ENCODE data around the gene TSPAN14. TPM values are rescaled to one million over a fixed set of nuclear protein-coding genes. Genes with fewer than 3 reads are reported as not detected.

TSPAN14 gene
- total RNA-seq, 2 experiments from 2014 or later = 167 to 168 TPM

DNA sequence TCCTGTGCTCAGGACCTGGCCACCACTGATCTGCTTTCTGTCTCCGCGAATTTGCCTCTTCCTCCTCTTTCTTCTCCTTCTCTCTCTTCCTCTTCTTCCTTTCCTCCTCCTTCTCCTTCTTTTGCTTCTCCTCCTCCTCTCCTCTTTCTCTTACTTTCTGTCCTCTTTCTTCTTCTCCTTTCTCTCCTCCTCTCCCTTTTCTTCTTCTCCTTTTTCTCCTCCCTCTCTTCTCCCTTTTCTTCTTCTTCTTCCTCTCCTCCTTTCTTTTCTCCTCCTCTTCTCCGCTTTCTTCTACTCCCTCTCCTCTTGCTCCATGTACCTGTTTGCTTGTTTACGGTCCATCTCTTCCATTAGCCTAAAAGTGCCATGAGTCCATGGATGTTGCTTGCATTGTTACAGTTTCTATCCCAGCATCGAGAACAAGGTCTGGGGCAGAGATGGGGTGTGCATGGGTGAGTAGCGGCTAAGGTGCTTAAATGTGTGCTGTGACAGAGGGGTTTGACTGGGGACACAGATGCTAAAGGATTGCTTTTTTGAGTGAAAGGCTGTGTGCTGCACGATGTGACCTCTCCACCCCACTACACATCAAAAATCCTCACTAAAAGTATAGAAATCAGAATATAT, 91.3 kb downstream of the TSPAN14 start:
- H3K36me3 Mint-ChIP-seq (ENCODE audit: low read depth) = no peaks in the 10 kb centered on the region
- Histone ChIP-seq H3K27ac (ENCODE audit: low read depth in 1 of 2, low read length in 2 of 2) (no peak overlapping the region), H3K9me3 (ENCODE audit: control insufficient read depth in 1 of 2, insufficient read depth in 1 of 2, low read length in 2 of 2) (no peaks in the 10 kb centered on the region), H3K36me3 (ENCODE audit: insufficient read depth, low read length) (no peaks in the 10 kb centered on the region), H3K27me3 (ENCODE audit: control insufficient read depth in 1 of 2, insufficient read depth in 2 of 2, low read length in 2 of 2) (no peaks in the 10 kb centered on the region), H3K4me1 (ENCODE audit: insufficient read depth, low read length) (peaks cover 3% of the 10 kb centered on the region), H3K4me3 (ENCODE audit: low read length) (no peak overlapping the region)
- H3K4me1 Mint-ChIP-seq (ENCODE audit: low read depth) = no peaks in the 10 kb centered on the region
- intact Hi-C loops (cut with DNase I, micrococcal nuclease) = no loop called here
- no peaks in the 10 kb centered on the region for H3K9me3 Mint-ChIP-seq
- TF ChIP-seq, protein P1, sequence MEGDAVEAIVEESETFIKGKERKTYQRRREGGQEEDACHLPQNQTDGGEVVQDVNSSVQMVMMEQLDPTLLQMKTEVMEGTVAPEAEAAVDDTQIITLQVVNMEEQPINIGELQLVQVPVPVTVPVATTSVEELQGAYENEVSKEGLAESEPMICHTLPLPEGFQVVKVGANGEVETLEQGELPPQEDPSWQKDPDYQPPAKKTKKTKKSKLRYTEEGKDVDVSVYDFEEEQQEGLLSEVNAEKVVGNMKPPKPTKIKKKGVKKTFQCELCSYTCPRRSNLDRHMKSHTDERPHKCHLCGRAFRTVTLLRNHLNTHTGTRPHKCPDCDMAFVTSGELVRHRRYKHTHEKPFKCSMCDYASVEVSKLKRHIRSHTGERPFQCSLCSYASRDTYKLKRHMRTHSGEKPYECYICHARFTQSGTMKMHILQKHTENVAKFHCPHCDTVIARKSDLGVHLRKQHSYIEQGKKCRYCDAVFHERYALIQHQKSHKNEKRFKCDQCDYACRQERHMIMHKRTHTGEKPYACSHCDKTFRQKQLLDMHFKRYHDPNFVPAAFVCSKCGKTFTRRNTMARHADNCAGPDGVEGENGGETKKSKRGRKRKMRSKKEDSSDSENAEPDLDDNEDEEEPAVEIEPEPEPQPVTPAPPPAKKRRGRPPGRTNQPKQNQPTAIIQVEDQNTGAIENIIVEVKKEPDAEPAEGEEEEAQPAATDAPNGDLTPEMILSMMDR (IDR thresholded peaks at IDR 0.05) = no peak
- H3K27me3 Mint-ChIP-seq = peaks cover 3% of the 10 kb centered on the region
- ATAC-seq (ENCODE audit: poor library complexity) (no peak), DNase-seq (no peak)
- no peak overlapping the region for H3K4me3 Mint-ChIP-seq
- POLR2A ChIA-PET = no interaction called here
- no peak overlapping the region for H3K27ac Mint-ChIP-seq
- CTCF ChIA-PET = no interaction called here

DNA sequence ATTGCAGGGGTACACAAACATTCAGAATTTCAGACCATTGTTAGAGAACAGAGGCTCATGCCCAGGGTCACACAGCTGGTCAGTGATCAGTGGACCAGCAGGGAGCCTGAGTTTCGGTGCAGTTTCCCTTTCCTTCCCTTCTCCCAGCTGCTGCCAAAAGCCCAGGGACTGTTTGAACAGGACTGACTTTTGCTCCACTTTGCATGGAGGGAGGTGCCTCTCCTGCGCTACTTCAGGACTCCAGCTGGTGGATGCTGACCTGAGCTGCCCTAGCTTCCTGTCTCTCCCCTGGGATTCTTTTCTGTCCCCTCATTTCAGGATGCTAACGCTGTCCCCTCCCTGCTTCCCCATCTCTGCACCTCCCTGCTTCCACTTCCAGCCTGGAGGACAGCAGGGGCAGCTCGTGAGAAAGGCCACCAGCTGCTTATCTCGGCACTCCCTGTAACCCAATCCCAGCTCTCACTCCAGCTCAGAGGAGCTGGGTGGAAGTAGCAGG, 98.1 kb downstream of the TSPAN14 start:
- peaks cover 13% of the 10 kb centered on the region for H3K27me3 Mint-ChIP-seq
- no peaks in the 10 kb centered on the region for H3K9me3 ChIP-seq (ENCODE audit: control insufficient read depth in 1 of 2, insufficient read depth in 1 of 2, low read length in 2 of 2)
- no peaks in the 10 kb centered on the region for H3K36me3 Mint-ChIP-seq (ENCODE audit: low read depth)
- no peaks in the 10 kb centered on the region for H3K36me3 ChIP-seq (ENCODE audit: insufficient read depth, low read length)
- H3K27ac ChIP-seq (ENCODE audit: low read depth in 1 of 2, low read length in 2 of 2) = no peak overlapping the region
- H3K4me3 Mint-ChIP-seq = no peak overlapping the region
- TF ChIP-seq, protein P1 (IDR thresholded peaks at IDR 0.05) = no peak
- intact Hi-C loops (cut with DNase I, micrococcal nuclease) = no loop called here
- ChIA-PET CTCF (no interaction called here), POLR2A (interaction anchor here (0.6 to 1.3 kb wide), 3 partner anchors 10 to 672 kb away, joined by 3 to 4 read pairs (median 3); no protein-coding TSS in a partner anchor)
- no peak for ATAC-seq (ENCODE audit: poor library complexity)
- H3K4me1 ChIP-seq (ENCODE audit: insufficient read depth, low read length) = no peaks in the 10 kb centered on the region
- no peaks in the 10 kb centered on the region for H3K27me3 ChIP-seq (ENCODE audit: control insufficient read depth in 1 of 2, insufficient read depth in 2 of 2, low read length in 2 of 2)
- no peak overlapping the region for H3K27ac Mint-ChIP-seq
- H3K9me3 Mint-ChIP-seq = no peaks in the 10 kb centered on the region
- no peaks in the 10 kb centered on the region for H3K4me1 Mint-ChIP-seq (ENCODE audit: low read depth)
- no peak for DNase-seq
- no peak overlapping the region for H3K4me3 ChIP-seq (ENCODE audit: low read length)

DNA sequence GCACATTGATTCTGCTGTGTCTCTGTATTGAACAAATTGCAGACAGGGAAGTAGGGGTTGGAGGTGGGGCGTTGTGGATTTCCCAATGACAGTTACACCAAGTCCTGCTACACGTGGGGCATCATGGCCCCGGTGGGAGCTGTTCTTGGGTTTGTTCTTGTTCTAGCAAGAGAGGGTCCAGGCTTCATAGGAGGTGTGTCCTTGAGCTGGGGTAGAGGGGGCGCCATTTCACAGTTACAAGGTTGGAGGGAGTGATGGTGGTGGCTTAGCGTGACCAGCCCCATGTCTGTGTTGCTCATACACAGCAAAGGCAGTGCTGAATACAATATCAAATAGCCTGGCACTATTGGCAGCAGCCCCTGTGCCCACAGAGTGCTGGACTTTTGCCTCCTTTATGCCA, 99.3 kb downstream of the TSPAN14 start:
- POLR2A ChIA-PET = no interaction called here

More for the DNA sequence above, 99.3 kb downstream of the TSPAN14 start:
- Histone ChIP-seq H3K27me3 (ENCODE audit: control insufficient read depth in 1 of 2, insufficient read depth in 2 of 2, low read length in 2 of 2) (no peaks in the 10 kb centered on the region), H3K9me3 (ENCODE audit: control insufficient read depth in 1 of 2, insufficient read depth in 1 of 2, low read length in 2 of 2) (no peaks in the 10 kb centered on the region), H3K27ac (ENCODE audit: low read depth in 1 of 2, low read length in 2 of 2) (no peak overlapping the region), H3K4me3 (ENCODE audit: low read length) (no peak overlapping the region), H3K4me1 (ENCODE audit: insufficient read depth, low read length) (no peaks in the 10 kb centered on the region), H3K36me3 (ENCODE audit: insufficient read depth, low read length) (no peaks in the 10 kb centered on the region)
- H3K9me3 Mint-ChIP-seq = no peaks in the 10 kb centered on the region
- no peak overlapping the region for H3K4me3 Mint-ChIP-seq
- intact Hi-C loops (cut with DNase I, micrococcal nuclease) = no loop called here
- TF ChIP-seq, protein P1 (IDR thresholded peaks at IDR 0.05) = no peak
- no peak overlapping the region for H3K27ac Mint-ChIP-seq
- ATAC-seq (ENCODE audit: poor library complexity) = no peak
- no peaks in the 10 kb centered on the region for H3K4me1 Mint-ChIP-seq (ENCODE audit: low read depth)
- H3K36me3 Mint-ChIP-seq (ENCODE audit: low read depth) = no peaks in the 10 kb centered on the region
- H3K27me3 Mint-ChIP-seq = peaks cover 13% of the 10 kb centered on the region
- no peak for DNase-seq
- CTCF ChIA-PET = no interaction called here
